Mammary epithelial cell (primary cell): Measurements from ENCODE around the gene IL9.

ENCODE experiments used
- EZH2 ChIP-seq: IDR thresholded peaks from 2 replicates; pipeline ENCODE4 v1.6.1; 2012; ENCODE audit warnings: low read length, inconsistent platforms, borderline replicate concordance
- TF ChIP-seq, protein P1 (sequence below), 2 donors: IDR thresholded peaks in 1 of 2; conservative IDR thresholded peaks in 1 of 2; 2 replicates each; pipeline ENCODE4 v1.5.1; 2011 to 2012; ENCODE audit warnings: inconsistent platforms in 2 of 2, low read length in 2 of 2, mild to moderate bottlenecking in 2 of 2, control low read depth in 1 of 2, low read depth in 1 of 2; ENCODE audit not compliant: insufficient read depth in 1 of 2; ENCODE audit errors: extremely low read depth in 1 of 2

DNA sequence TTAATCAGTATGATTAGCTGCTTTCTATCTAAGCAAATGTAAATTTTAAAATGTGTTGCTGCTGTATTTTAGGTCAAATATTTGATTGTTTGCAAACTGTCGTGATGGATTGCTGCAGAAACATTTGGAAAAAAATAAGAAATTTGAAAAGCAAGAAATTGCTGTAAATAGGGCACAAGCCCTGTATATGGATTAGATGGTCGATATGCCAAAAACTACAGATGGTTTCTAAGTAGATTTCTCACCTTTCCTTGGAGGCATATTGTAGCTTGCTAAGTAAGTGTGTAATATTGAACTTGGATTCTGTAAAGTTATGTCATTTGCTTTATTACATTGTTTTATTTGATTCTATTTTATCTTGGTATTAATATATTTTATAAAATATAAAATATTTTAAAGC is 46.1 kb upstream of the IL9 start:
- TF ChIP-seq, protein P1, sequence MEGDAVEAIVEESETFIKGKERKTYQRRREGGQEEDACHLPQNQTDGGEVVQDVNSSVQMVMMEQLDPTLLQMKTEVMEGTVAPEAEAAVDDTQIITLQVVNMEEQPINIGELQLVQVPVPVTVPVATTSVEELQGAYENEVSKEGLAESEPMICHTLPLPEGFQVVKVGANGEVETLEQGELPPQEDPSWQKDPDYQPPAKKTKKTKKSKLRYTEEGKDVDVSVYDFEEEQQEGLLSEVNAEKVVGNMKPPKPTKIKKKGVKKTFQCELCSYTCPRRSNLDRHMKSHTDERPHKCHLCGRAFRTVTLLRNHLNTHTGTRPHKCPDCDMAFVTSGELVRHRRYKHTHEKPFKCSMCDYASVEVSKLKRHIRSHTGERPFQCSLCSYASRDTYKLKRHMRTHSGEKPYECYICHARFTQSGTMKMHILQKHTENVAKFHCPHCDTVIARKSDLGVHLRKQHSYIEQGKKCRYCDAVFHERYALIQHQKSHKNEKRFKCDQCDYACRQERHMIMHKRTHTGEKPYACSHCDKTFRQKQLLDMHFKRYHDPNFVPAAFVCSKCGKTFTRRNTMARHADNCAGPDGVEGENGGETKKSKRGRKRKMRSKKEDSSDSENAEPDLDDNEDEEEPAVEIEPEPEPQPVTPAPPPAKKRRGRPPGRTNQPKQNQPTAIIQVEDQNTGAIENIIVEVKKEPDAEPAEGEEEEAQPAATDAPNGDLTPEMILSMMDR (conservative IDR thresholded peaks at IDR 0.05 in 1 of 2, IDR thresholded peaks at IDR 0.05 in 1 of 2; ENCODE audit: extremely low read depth in 1 of 2, insufficient read depth in 1 of 2, low read depth in 1 of 2, low read length in 2 of 2) = no peak
- TF ChIP-seq EZH2 = no peak
